Heart left ventricle (tissue), 13 donors: ENCODE results near the gene DEFB131B.

Source experiments
- POLR2A ChIP-seq, 2 donors: fragments of 450-650 bp; IDR thresholded peaks; one replicate each; pipeline ENCODE4 v1.6.1; 2017; ENCODE audit warnings: antibody characterized with exemption in 2 of 2, mild to moderate bottlenecking in 2 of 2, moderate library complexity in 2 of 2
- TF ChIP-seq, protein P1 (sequence below), 12 donors: fragments of 200-600 bp; sonication (generic) in 4 of 12; IDR thresholded peaks; one replicate each; pipeline versions ENCODE4 v1.5.0 to v1.8.0; 2018 to 2022; ENCODE audit warnings: antibody characterized with exemption in 12 of 12, mild to moderate bottlenecking in 5 of 12
- donor health status: ischemic (EF 13 %, LVEDD 7.1; RV severe dilation, severe dysfunction).
- donor health status: DM: no; HTN: yes; CAD: no.
- donor health status: DM: no; HTN: no; CAD: no.
- donor health status: ischemic (EF 25% LVEDD 6.9; RV normal size, moderate dysfunction).
- donor health status: ischemic (EF 25% LVEDD 5.7; RV mildly dilated, moderate dysfunction).
- donor health status: ischemic (EF 35%, LVEDD 5.7; RV mildly dilated, moderate dysfunction).
- donor health status: nonischemic (EF 11% LVEDD 7.7; RV severe dilation, severe dysfunction).
- donor health status: DM: yes; HTN: yes; CAD: no.
- donor health status: PGD.
- donor health status: ischemic (EF 29% LVEDD 5.4; RV normal size, mild dysfunction).
- donor health status: nonischemic (EF 23%, LVEDD 6.1; RV moderate dilation, normal function).

DNA sequence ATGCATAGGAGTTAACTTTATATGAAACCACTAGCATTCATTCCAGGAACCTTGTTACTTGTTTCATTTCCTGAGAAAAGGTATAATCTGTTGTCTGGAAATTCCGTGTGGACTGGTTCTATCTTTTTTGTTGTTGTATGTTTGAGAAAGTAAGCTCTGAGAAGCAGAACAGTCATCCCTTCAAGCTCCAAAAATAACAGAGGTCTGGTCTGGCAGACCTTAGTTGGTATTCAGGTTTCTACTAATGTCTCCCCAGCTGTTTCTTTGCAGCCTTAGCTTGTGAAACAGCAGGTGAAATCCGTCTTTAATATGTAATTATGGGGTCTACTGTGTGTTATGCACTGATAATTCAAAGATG lies 53.0 kb downstream of the DEFB131B start:
- TF ChIP-seq, protein P1, sequence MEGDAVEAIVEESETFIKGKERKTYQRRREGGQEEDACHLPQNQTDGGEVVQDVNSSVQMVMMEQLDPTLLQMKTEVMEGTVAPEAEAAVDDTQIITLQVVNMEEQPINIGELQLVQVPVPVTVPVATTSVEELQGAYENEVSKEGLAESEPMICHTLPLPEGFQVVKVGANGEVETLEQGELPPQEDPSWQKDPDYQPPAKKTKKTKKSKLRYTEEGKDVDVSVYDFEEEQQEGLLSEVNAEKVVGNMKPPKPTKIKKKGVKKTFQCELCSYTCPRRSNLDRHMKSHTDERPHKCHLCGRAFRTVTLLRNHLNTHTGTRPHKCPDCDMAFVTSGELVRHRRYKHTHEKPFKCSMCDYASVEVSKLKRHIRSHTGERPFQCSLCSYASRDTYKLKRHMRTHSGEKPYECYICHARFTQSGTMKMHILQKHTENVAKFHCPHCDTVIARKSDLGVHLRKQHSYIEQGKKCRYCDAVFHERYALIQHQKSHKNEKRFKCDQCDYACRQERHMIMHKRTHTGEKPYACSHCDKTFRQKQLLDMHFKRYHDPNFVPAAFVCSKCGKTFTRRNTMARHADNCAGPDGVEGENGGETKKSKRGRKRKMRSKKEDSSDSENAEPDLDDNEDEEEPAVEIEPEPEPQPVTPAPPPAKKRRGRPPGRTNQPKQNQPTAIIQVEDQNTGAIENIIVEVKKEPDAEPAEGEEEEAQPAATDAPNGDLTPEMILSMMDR (IDR thresholded peaks at IDR 0.05): no peak
- no peak for TF ChIP-seq POLR2A (IDR thresholded peaks at IDR 0.05)
